Amniotic epithelial cell (primary cell): ENCODE measurements around the gene GJC2.

Source experiments
- DNase-seq: peaks from one replicate; pipeline ENCODE4 v3.0.0-alpha.2; 2010; ENCODE audit warnings: low read depth

The GJC2 gene

DNA sequence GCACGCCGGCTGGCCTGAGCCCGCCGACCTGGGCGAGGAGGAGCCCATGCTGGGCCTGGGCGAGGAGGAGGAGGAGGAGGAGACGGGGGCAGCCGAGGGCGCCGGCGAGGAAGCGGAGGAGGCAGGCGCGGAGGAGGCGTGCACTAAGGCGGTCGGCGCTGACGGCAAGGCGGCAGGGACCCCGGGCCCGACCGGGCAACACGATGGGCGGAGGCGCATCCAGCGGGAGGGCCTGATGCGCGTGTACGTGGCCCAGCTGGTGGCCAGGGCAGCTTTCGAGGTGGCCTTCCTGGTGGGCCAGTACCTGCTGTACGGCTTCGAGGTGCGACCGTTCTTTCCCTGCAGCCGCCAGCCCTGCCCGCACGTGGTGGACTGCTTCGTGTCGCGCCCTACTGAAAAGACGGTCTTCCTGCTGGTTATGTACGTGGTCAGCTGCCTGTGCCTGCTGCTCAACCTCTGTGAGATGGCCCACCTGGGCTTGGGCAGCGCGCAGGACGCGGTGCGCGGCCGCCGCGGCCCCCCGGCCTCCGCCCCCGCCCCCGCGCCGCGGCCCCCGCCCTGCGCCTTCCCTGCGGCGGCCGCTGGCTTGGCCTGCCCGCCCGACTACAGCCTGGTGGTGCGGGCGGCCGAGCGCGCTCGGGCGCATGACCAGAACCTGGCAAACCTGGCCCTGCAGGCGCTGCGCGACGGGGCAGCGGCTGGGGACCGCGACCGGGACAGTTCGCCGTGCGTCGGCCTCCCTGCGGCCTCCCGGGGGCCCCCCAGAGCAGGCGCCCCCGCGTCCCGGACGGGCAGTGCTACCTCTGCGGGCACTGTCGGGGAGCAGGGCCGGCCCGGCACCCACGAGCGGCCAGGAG lies 8.6 kb downstream of the GJC2 start:
- no peak for DNase-seq

DNA sequence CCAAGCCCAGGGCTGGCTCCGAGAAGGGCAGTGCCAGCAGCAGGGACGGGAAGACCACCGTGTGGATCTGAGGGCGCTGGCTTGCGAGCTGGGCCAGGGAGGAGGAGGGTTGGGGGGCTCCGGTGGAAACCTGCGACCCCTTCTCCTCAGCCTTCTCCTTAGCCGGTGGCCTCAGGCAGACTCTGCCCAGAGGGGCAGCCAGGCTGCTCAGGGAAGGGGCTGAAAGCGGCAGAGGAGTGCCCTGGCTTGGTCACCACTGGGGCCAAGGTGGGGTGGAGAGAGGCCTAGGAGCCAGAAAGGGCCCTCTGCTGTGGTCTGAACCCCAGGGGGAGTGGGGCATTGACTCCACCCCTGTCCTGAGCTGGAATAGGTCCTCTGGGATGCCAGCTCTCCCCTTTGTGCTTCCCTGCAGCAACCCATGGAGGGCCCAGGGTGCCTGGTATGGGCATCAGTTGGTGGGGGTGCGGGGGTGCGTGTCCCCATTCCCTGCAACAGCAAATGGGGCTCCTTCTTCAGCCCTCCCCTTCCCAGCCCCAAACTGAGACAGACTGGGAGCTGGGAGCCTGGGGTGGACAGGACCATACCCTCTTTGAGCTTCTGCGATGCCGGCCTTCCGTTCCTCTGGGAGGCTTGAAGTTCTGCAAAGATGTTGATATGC lies 9.4 kb downstream of the GJC2 start:
- no peak for DNase-seq

- no peak for DNase-seq
These were observed 10.6 kb downstream of the GJC2 start for GRCh38 chr1:228160201-228160761.

GRCh38 chr1:228161362-228161761 lies 11.6 kb downstream of the GJC2 start:
- no peak for DNase-seq

DNA sequence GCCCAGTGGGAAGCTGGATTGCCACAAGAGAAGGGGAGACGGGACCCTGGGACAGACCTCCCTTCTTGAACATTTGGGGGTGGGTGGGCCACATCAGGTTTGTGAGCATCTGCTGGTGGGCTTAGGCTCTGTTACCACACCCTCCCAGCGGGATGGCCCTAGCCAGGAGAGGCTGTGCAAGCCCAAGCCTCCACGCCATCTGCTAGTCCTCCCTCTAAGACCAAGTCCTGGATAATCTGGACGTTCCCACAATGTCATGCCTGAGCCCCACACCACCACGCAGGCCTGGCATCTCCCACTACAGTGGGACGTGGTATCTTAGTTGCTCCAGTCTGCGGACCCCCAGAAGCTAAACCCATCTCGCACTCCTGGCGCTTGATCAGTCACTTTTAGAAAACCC lies 12.1 kb downstream of the GJC2 start:
- no peak for DNase-seq

DNA sequence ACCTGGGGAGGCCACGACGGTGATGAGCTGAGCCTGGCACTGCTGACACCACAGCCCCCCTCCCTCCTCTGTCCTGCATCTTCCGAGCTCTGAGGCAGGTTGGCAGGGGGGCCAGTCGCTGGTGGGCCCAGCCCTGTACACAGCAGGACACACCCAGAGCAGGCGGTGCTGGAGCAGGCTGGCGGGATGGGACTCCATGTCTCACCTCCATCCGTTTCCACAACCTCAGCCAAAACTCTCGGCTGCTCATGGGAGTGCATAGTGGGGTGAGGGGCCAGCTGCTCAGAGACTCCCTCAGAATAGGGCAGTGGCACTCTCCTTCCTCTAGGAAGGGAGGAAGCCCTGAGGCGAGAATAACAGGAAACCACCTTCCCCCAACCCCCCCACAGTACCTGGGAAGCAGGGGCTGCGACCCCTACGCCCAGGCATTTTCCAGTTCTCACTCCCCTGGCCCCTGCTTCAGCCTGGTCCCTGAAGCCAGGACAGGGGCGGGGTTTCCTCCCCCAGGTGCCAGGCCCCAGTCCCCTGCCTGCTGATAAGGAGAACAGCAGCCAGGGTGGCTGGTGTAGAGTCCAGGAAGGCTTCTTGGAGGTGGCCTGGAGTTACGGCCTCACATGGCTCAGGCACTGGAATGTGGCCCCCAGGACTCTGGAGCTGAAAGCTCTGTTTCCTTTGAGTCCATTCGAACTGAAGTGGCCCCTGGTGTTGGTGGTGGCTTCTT lies 12.7 kb downstream of the GJC2 start:
- DNase-seq, result no peak

DNA sequence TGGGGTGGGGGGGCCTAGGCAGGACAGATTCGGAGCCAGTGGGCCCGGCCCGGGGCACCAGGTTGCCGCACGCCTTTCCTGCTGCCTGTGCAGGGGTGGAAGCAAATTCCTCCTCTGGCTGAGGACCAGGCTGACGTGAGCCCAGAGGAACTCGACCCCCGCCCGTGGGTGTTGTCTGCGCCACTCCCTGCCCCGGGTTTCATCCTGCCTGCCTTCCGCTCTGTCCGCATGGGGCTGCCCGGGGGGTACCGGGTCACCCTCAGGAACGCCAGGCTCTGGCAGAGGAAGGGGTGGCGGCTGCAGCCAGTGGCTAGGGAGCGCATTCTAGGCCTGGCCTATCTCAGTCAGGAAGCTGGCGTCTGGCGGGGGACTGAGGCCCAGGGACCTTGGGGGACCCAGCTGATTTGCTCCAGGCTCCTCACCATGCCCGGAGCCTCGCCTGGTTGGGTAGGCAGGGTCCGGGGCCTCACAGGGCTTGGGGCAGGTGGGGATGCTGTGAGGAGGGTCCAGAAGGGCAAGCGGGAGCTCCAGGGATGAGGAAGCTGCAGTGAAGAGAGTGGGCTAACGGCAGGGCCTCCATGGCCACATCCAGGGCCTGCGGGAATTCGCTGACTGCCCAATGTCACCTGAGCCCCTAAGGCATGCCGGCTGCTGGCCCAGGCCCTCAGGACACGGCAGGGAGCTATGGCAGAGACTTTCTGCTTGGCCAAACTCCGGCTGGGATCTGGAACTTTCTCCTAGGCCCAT lies 13.4 kb downstream of the GJC2 start:
- peak; percentile 31 for DNase-seq

GRCh38 chr1:228163776-228164519 lies 14.2 kb downstream of the GJC2 start:
- DNase-seq, result no peak

GRCh38 chr1:228164561-228165371 lies 15.0 kb downstream of the GJC2 start:
- no peak for DNase-seq

DNA sequence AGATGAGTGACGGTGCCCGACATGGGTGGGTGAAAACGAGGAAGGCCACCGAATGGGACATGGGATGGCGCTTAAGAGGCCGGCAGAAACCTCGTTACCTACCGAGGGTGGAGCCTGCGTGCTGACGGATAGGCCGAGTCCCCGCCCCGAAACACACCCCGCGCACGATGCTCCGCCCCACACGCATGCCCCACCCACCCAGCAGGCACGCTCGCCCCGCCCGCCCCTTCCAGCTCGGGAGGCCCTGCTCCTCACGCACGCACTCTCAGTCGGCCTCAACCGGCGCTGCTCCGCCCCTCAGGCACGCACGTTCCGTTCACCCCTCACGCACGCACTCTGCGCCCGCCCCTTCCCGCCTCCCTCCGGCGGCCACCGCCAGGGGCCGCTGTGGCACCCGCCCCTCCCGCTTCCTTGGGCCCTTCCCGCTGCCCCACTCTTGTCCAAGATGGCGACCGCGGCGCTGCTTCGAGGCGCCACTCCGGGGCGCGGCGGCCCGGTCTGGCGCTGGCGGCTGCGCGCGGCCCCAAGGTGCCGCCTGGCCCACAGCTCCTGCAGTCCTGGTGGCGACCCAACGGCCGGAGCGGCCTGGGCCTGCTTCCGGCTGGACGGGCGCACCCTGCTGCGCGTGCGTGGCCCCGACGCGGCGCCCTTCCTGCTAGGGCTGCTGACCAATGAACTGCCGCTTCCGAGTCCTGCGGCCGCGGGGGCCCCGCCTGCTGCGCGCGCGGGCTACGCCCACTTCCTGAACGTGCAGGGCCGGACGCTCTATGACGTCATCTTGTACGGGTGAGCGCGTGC lies 15.8 kb downstream of the GJC2 start, which contains the start of gene IBA57:
IBA57 (plus strand) TSS at position 433 of the 798 bp plus-strand sequence; CDS start at position 446, 13 bp downstream.
- DNase-seq, result peak; percentile 97

GRCh38 chr1:228166170-228166936 lies 16.6 kb downstream of the GJC2 start:
- peak; percentile 40 for DNase-seq

GRCh38 chr1:228168563-228169270 lies 19.0 kb downstream of the GJC2 start:
- DNase-seq, result no peak

- DNase-seq, result no peak
These were observed 19.6 kb downstream of the GJC2 start for GRCh38 chr1:228169345-228169744.

GRCh38 chr1:228170666-228171065 lies 20.9 kb downstream of the GJC2 start:
- DNase-seq, result no peak

- DNase-seq, result no peak
These were observed 21.6 kb downstream of the GJC2 start for GRCh38 chr1:228171221-228171891.

DNA sequence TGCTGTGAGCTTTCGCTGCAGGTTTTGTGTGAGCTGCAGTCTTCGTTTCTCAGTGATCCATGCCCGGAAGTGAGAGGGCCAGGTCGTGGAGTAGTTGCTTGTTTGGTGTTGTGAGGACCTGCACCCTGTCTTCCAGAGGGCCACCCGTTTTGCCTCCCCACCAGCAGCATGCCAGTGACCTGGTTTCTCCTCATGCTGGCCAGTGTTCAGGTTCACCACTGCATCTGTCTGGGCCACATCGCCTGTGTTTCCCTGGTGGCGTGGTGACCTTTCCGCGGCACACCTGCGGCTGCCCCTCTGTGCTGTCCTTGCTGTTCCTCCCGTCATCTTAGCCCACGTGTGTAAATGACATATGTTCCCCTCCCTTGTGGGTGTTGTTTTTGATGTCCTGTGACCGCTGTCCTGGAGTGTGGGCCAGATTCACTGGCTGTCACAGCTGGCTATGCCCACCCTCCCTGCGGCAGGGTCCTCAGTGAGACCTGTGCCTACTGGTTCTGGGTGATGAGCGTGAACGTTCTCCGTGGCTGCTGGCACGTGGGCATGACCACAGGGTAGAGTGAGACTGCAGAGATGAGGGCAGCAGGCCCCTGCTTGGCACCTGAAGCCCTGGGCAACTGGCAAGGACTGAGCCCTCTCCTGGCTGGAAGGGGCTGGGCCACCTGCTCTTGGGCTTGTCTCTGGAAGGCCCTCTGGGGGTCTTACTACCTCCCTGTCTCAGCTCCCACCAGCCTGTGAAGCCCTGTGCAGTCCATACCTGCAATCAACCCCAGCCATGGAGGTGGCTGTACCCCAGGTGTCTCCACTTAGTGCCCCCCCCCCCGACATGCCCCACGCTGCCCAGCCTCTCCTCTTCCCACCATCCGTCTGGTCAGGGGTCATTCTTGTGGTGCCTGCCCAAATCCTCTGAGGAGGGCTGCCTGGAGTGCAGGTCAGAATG lies 23.1 kb downstream of the GJC2 start:
- no peak for DNase-seq
